AG09309 (cell line): ENCODE measurements around the gene ERICH4.

Source experiments
- DNase-seq: peaks from one replicate; pipeline ENCODE4 v3.0.0-alpha.2; 2010; ENCODE audit warnings: low read depth
- H3K4me3 ChIP-seq: 2 replicates; pipeline ENCODE4 v1.5.1; 2011; ENCODE audit warnings: mild to moderate bottlenecking, low read depth, low read length, moderate library complexity; ENCODE audit not compliant: control insufficient read depth
- CTCF ChIP-seq: IDR thresholded peaks from 2 replicates; pipeline ENCODE4 v1.5.1; 2011; ENCODE audit warnings: mild to moderate bottlenecking, low read depth, low read length, inconsistent platforms; ENCODE audit not compliant: insufficient read depth, control insufficient read depth; ENCODE audit errors: missing control alignments

ERICH4 gene

GRCh38 chr19:41422955-41423354, 20.0 kb upstream of the ERICH4 start:
- no peak overlapping the region for H3K4me3 ChIP-seq
- DNase-seq, result no peak
- no peak for TF ChIP-seq CTCF

DNA sequence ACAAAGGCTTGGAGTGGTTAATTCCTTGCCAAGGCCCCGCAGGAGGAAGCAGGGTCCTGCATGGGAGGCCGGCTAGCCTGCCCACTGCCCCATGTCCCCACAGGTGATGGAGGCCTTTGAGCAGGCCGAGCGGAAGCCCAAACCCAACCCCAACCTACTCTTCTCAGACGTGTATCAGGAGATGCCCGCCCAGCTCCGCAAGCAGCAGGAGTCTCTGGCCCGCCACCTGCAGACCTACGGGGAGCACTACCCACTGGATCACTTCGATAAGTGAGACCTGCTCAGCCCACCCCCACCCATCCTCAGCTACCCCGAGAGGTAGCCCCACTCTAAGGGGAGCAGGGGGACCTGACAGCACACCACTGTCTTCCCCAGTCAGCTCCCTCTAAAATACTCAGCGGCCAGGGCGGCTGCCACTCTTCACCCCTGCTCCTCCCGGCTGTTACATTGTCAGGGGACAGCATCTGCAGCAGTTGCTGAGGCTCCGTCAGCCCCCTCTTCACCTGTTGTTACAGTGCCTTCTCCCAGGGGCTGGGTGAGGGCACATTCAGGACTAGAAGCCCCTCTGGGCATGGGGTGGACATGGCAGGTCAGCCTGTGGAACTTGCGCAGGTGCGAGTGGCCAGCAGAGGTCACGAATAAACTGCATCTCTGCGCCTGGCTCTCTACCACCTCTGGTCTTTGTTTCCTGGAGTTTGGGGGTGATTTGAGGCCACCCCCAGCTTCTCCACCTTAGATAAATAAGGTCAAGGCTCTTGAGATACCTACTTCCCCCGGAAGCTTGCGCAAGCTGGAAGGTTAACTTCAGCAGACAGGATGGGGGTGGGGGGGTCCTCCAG, 18.4 kb upstream of the ERICH4 start:
- H3K4me3 ChIP-seq, result no peak overlapping the region
- no peak for TF ChIP-seq CTCF
- no peak for DNase-seq

- DNase-seq, result no peak
- TF ChIP-seq CTCF, result no peak
- H3K4me3 ChIP-seq, result no peak overlapping the region
These were observed 17.5 kb upstream of the ERICH4 start for GRCh38 chr19:41425174-41426115.

DNA sequence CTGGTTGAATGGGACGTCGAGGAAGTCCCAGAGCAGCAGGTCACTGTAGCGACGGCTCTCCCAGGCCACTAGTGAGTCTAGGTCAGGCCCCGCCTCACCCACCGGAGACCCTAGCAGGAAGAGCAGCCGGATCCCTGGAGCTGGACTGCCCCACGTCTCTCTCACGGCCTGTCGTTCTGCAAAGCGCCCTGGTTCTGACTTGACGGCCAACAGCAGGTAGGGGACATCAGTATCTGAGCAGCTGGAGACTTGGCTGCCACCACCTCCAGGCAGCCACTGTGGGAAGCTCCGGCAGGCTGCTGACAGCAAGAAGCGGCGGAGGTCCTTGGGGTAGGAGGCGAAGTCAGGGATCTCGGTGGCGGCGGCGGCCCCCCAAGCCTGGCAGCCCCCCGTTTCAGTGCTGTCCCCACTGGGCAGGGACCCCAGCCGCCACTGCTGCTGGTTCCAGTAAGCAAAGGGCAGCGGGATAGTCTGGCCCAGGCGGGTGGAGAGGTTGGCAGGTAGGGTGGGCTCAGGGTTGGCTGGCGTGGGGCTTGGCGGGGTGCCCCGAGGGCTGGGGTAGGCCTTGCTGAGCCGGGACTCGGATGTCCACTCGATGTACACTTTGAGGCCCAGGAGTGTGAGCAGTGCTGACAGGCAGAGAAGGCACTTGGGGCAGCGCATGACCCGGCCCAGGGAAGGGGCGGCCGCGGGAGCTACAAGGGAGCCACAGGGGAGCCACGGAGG, 16.7 kb upstream of the ERICH4 start:
- DNase-seq, result no peak
- peak overlapping the region; percentile 52 for H3K4me3 ChIP-seq
- no peak for TF ChIP-seq CTCF

- no peak for TF ChIP-seq CTCF
- no peak for DNase-seq
- H3K4me3 ChIP-seq, result peak within 1 kb of the TSS; percentile 52
These were observed 15.9 kb upstream of the ERICH4 start, which contains the start of gene B3GNT8 for GRCh38 chr19:41426952-41427646. Gene B3GNT8, minus strand, starts transcription at chr19:41427374. Its CDS starts 596 bp downstream, at chr19:41426778.
